ENCODE measurements around the gene GRAMD1B.

Gene GRAMD1B

DNA sequence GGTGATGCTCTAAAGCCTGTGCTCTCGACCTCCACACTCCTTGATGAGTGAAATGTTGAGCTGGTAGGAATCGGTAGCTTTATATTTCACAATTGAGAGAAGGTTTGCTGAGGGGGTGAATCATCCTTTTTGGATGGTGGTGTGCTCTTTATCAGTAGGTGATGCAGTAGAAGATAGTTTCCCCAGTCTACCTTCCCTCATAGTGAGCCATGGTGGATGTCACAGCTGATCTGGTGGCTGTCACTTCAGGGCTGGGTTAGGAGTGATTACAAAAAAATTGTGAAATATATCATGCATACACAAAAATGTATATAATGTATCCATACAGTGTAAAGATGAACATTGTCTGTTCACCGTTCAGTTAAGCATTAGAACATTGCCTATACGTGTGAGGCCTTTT is 105.3 kb downstream of the GRAMD1B start:
- no peak for DNase-seq (ENCODE audit: low read depth)

DNA sequence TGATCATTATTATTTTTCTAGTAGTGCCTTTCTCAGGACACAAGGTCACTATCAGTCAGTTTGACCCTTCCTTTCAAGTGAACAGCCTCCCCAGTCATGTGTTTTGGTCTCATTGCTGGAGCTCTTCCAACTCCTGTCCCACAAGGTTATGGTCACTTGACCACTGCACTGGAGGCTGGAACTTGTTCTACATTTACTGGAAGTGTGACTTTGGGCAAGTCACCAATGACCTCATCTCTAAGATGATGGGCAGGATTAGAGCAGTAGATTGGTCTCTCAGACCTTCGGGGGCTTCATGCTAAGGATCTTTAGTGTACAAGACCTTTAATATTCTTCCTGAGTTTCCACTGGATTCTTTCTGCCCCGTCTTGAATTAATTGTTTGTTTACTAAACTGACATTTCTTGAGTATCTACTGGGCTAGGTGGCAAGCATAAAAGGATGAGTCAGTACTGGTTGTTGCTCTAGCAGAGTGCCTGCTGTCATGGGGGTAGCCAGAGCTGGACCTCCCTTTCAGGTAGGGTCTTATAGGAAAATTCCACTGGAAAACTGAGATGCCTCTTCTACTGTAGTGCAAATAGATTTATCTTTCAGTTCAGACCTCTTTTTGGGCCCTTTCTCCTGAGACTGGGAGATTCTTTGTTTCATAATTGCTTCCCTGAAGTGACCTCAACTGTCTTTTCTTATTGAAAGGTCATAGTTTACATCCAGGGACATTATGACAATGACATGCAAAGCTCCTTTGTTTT is 106.8 kb downstream of the GRAMD1B start:
- peak; percentile 76 for DNase-seq (ENCODE audit: low read depth)

DNA sequence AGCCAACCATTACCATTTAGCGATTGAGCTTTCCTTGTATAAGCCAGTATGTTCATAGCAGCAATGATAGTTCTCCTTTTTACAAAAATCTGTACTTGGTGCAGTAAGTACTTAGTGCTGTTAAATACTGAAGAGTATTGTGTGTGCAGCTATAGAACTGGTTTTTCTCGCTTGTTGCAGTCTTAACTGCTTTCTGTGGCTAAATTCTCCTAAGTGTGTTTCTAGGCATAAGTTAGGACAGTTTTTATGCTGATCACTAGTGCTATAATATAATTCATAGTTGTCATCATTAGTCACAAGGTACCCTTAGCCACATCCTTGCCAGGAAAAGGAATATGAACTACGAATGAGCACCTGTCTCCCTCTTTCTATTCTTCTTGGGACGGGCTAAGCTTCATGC is 107.7 kb downstream of the GRAMD1B start:
- no peak for DNase-seq (ENCODE audit: low read depth)

DNA sequence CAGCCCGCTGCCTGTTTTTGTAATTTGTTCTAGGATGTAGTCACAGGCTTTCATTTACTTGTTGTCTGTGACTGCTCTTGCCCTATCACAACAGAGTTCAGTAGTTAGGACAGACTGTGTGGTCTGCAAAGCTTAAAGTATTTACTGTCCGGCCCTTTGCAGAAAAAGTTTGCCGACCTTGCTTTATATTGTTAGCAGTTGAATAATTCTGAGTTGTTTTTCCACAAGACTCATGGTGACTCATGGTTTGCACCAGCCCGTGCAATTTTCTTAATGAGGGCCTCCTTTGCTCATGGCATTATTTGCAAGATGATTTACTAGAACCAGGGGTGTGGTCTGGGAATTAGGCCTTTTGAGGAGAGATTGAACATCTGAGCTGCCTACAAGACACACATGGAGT is 113.7 kb downstream of the GRAMD1B start:
- peak; percentile 82 for DNase-seq (ENCODE audit: low read depth)

DNA sequence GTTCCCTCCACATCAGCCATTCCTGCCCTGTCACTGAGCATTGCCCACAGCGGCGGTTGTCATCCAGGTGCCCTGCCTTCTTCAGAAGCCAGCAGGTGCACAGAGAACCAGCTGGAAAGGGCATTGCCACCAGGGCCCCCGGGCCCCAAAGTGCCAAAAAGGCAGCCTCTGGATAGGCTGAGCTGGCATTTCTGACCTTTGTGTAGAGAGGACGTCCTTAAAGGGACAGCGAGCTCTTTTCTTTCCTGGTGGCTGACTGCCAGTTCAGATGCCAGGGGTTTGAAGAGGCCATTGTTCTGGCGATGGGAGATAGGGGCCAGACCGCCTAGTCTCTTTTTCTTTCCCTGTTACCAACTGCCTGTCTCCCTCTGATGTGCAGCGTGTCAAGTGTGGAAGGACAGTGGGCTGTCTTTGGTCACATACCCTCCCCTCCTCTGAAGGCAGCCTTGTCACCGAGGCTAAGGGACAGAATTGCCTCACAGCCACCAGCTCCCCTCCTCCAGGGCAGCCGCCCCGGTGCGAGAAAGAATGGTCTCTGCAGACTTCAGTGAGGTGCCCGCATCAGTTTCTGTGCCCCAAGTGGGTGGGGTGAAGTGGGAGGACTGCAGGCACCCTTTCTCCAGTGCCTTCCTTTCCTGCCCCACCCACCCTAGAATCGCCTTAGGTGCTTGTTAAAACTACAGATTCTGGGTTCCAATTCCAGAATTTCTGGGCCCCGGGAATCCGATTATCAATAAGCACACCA is 114.7 kb downstream of the GRAMD1B start:
- DNase-seq (ENCODE audit: low read depth) = no peak

DNA sequence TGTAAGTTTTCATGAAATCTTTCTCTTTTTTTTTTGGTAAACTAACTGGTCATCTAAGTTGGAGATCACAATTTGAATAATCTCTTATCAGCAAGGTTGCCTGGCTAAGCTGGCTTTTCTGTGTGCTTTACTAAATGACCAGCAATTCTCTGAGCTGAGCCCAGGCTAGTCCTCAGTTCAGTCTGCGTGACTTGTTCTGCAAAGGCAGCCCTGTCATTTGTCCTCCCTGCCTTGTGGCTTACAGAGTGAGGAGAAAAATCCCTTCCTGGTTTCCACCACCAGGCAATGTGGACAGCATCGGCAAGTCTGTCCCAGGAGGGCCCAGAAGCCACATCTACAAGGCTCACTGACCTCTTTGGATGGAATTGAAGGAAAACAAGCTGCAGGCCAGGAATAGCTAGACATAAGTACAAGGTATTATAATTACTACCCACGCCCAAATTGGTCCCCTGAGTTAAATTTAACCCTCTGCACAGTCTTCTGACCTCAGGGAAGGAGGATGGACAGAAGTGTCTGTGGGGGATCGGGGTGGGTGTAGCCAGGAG is 115.7 kb downstream of the GRAMD1B start:
- no peak for DNase-seq (ENCODE audit: low read depth)

DNA sequence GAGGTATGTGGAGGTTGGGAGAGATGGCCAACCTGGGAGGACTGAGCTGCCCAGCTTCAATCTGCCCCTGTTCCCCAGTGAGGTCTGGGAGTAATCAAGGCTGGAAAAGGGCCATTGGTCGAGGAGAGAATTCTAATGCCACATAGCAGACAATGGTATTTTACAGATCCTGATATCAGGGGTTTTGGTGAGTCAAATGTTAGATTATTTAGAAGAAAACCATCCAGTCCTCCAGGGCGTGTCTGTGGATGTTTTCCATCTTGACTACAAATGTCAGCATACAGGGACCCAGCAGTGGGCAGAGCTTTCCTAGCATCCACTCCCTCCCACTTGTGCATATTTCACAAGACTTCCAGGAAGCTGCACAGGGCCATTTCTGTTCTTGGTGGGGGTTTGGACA is 116.4 kb downstream of the GRAMD1B start:
- peak; percentile 55 for DNase-seq (ENCODE audit: low read depth)

DNA sequence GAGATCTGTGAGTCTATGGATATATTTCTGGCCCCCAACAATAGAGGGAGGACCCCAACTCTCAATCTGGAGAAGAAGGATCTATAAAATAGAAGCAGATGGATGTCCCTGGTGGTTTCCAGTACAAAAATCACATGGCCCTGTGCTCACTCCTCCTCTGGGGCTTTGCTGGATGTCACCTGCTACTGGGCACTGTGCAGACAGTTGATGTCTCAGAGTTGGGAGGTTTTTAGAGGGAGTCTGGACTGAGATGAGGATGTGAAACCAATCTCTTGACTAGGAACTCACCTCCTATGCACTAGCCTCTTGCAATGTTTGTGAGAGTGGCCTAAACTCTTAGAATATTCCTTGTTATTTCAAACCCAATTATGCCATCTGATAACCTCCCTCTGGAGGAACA is 117.1 kb downstream of the GRAMD1B start:
- no peak for DNase-seq (ENCODE audit: low read depth)

DNA sequence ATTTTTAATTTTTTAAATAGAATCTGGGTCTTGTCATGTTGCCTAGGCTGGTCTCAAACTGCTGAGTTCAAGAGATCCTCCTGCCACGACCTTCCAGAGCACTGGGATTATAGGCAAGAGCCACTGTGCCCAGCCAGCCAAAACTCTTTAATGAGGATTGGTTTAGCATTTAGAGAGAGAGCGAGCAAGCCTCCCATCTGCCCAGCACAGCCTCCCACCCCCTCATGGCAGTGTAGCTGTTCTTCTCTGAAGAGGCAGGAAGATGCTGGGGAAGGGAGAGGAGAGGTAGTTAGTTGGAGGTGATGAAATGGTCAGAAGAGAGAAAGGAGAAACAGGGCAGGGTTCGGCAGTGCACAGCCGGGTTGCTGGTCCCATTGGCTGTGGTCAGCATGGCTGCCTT is 118.7 kb downstream of the GRAMD1B start:
- no peak for DNase-seq (ENCODE audit: low read depth)

DNA sequence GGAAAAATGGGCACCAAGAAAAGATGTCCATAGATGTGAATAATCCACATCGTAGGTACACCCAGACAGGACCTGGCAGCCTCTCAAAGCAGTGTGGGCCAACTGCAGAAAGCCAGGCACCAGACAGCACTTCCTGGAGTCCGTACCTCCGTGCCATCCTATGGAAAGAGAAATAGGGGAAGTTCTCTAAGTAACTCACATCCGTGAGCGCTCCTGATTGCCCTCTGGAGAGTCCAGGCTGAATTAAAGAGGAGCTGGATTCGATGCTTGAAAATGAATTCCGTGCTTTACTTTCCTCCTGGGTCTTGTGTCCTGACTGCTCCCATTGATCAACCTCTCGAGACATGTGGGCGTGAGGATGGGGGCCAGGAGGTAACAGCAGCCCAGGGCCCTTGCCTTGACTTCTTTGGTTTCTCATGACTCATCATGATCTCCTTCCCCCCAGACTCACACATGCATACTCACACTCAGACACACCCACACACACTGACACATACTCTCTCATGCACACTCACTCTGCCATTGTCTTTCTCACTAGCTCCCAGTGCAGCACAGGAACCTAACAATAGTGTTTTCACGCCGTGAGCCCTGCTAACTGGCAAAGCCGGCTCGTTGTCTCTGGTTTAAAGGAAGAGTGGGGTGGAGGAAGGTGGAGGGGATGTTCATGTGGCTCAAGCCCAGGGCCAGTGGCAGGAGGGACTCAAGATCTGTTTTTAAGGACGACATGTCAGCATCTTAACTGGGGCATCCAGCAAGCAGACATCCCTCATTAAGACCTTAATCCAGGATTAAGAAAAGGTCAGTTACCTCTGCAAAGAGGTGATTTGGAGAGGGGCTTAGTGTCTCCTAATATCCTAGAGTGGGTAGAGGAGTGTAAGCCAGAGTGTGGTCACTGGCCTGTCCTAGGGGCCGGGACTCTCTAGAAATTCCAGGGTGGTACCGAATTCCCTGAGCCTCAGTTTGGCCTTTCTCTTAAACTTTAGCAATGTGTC is 120.2 kb downstream of the GRAMD1B start:
- DNase-seq (ENCODE audit: low read depth) = no peak

DNA sequence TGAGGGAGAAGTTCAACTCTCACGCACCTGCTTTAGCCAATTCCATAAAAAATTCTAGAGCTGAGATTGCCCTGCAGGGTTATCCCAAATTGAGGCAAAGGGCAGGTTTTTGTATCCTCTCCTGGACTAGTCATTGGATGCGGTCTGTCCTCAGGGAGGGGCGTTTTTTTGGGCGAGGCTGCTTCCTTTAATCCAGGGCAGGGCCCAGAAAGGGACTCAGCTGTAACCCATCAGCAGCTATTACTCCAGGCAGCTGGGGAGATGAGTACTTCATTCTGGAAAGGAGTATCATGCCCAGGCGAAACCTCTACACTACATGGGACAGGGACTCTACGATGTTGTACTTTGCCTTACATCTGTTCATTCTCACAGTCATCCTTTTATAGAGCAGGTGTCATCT is 121.0 kb downstream of the GRAMD1B start:
- DNase-seq (ENCODE audit: low read depth) = no peak

DNA sequence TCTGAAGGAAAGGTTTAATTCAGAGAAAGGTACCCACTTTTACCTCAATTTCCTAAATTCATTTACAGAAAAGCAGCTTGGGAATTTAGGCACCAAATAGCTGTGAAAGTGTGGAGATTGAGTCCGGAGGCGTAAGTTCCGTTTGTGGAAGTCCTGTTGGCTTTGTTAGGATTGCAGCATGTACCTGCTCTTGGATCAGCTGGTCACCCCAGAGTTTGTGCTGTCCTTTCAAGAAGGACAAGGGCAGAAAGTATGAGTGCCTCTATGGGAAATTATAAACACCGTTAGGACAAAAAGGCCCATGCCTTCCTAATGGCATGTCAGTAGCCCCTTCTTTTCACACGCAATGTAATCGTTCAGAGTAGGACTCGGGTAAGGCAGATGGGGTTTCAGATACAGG is 126.6 kb downstream of the GRAMD1B start:
- no peak for DNase-seq (ENCODE audit: low read depth)

DNA sequence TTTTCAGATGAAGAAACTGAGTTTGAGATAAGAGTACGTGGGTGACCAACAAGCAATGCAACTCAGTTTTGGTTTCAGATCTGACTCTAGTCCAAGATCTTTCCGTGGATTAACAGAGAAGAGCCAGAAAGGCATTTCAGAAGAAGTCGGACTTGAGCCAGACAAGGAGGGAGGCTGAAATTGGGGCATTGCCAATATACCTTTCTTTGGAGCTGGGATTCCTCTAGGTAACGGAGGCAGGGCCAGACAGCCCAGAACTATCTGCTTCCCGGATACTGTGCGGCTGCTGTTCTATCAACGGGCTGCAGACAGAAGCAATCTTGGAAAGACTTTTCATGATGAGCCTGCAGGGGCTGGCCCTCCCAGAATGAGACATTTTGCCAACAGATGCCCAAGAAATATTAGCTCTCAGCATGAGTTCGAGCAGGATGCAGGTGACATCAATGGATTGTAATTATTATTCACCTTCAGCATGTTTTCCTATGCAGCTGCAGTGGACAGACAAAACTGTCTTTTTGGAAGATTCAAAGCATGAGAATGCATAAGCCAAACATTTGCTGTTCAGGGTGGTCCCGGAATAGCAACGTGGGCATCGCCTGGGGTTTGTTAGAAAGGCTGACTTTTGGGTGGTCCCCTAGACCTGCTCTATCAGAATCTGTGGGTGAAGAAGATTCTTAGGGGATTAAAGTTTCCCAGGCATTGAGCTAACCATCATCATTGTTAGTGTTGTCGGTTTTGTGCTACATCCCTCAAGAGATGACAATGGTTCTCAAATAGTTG is 128.7 kb downstream of the GRAMD1B start:
- DNase-seq (ENCODE audit: low read depth) = no peak

DNA sequence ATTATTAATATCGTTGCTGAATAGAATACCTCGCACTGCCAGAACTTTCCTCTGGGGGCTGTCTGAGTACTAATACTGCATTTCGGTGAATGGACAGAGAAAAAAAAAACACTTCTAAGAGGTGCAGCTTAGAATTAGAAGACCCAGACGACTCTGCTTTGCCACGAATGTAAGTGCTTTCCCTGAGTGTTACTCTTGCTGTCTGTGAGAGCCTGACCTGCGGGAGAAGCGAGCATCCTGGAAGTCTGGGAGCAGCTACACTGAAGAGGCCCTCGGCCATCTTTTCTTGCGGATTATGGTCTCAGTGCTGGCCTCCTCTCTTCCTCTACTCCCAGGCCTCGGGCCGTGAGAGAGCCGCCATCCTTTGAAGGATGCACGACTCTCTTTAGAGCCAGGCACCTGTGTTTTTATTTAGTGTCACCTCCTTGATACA is 129.5 kb downstream of the GRAMD1B start:
- no peak for DNase-seq (ENCODE audit: low read depth)

DNA sequence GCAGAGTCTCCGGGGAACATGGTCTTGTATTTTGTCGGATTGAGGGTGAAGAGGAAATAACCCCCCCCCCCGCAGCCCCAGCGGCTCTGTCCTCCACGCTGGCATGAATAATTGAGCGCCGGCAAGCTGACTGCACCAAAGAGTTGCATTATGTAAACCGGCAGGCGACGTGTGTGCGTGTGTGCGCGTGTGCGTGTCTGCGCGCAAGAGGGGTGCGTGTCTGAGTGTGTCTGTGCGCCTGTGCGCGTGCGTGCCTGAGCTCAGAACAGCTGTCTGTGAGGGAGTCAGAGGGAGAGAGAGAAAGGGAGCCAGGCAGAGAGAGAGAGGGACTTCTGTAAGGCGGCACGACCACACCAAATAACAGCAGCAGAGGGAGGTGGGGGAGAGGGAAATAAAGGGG is 129.9 kb downstream of the GRAMD1B start:
- peak; percentile 52 for DNase-seq (ENCODE audit: low read depth)

DNA sequence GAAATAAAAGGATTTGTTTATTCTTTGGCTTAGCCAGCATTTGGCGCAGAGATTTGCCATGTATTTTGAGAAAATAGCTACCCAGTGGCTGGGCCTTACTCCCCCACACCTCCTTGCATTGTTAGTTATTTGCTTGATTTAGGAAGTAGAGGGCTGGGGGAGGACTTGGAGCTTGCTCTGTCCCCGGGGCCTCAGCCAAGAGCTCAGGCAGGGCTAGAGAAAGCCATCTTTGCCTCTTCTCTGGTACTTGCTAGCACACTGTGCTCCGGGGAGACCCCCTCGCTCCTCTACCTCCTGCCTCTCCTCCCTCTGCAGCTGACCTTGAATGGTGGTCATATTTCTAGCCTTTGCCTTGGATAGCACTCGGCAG is 131.3 kb downstream of the GRAMD1B start:
- no peak for DNase-seq (ENCODE audit: low read depth)

DNA sequence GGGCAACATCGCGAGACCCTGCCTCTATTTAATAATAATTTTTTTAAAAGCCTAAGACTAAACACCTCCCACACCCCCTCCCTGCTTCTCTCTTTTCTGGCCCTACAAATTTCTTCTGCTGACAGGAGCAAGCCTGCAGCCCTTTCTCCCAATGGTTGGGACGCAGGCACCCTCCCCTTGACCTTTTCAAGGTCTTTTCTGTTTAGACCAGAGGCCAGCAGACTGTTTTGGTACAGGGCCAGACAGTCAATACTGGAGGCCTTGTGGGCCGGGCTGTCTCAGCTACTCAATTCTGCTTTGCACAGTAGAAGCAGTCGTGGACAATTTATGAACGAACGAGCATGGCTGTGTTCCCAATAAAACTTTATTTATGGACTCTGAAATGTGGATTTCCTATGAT is 132.1 kb downstream of the GRAMD1B start:
- no peak for DNase-seq (ENCODE audit: low read depth)

DNA sequence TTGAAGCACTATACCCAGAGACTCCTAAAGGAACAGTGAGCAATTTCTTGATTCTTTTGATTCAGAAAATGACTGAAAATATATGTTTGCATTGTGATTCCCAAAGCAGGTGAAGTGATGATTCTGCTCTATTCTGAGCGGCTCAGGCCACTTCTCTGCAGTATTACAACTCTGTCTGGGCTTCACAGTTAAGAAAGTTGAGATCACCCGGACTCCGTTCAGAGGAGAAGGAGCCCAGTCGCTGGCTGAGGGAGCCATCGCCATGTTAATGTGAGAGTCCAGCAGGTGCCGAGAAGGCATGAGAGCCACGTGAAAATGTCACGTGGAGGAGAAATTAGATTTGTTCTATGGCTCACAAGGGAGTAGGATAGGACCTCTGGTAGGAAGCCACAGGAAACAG is 132.8 kb downstream of the GRAMD1B start:
- DNase-seq (ENCODE audit: low read depth) = no peak

DNA sequence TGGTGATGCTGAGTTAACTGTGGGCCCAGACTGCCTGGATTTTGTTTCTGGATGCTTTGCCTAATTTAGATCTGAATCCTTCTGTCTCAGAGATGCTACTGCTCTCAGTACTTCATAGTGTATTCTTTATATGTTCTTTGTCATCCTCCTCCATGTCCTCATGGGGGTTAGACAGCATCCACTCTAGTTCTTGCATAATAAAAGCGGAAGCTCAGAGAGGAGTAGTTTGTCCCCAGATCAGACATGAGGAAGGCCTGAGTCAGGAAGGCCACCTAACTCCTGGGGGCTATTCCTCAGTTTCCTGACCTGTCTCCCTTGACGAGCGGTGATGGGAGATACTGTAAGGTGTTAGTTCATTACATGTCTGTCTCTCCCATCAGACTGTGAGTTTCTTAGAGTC is 134.2 kb downstream of the GRAMD1B start:
- no peak for DNase-seq (ENCODE audit: low read depth)

DNA sequence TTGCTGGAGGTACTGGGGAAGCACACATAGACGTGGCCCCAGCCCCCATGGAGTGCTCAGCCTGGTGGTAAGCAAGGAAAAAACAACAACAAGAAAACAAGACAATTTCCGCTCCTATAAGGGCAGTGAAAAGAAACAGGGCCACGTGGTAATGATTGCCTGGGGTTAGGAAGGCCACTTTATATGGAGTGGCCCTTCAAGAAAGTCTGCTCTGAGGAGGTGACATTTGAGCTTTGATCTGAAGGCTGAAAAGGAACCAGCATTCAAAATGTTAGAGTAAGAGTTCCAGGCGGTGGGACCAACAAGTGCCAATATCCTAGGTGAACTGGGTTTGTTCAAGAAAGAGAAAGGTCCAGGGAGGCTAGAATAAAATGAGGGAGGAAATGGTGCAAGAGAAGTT is 136.8 kb downstream of the GRAMD1B start:
- no peak for DNase-seq (ENCODE audit: low read depth)

DNA sequence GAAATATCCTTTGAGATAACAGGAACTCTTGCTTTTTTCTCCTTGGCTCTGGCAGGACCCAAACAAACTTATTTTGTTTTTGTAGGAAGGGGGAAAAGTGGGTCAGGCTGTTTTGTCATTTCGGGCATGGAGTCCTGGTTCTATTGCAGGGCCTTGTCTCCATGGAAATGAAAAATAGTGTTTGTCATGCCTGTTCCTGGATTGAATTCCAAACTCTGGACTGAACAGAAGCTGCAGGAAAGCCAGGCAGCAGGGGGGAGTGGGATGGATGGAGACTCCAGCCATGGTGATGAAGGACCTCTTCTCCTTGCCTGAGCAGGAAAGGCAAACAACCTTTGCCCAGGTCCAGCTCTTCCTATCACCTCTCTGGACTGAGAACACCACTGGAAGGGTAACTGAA is 137.4 kb downstream of the GRAMD1B start:
- DNase-seq (ENCODE audit: low read depth) = no peak

Measured in stromal cell of bone marrow (primary cell).